BJ (cell line): Measurements from ENCODE around the gene FBXO41. TPM values are rescaled to one million over a fixed set of nuclear protein-coding genes. Genes with fewer than 3 reads are reported as not detected.
A peak's percentile ranks its signal among the peaks of the same experiment; 100 is the strongest.

Experiments used
- CTCF ChIA-PET: fragments of 350-600 bp; formaldehyde crosslinking; extraction: SDS; loops from one replicate; lab custom pipeline; 2021; ENCODE audit warnings: antibody characterized with exemption, inconsistent platforms; lab: Yijun Ruan, JAX
- POLR2A ChIA-PET: fragments of 300-600 bp; sonication (Branson Sonifier 250); formaldehyde crosslinking; extraction: SDS; loops from one replicate; lab custom pipeline; 2021; ENCODE audit warnings: antibody characterized with exemption; lab: Charles Lee
- DNase-seq: peaks from one replicate; pipeline ENCODE4 v3.0.0-alpha.2; 2011; ENCODE audit warnings: low read depth
- H3K27me3 ChIP-seq: 2 replicates; pipeline ENCODE4 v1.6.0; 2011; ENCODE audit warnings: low read length; ENCODE audit not compliant: control insufficient read depth, insufficient read depth
- H3K36me3 ChIP-seq: 2 replicates; pipeline ENCODE4 v1.5.1; 2011; ENCODE audit warnings: low read length; ENCODE audit not compliant: control insufficient read depth, insufficient read depth
- H3K4me3 ChIP-seq: 2 replicates; pipeline ENCODE4 v1.5.1; 2011; ENCODE audit warnings: low read depth, mild to moderate bottlenecking, control low read depth, low read length
- CTCF ChIP-seq: IDR thresholded peaks from 2 replicates; pipeline ENCODE4 v1.5.1; 2011; ENCODE audit warnings: low read depth, mild to moderate bottlenecking, control low read depth, inconsistent platforms, low read length, moderate library complexity; ENCODE audit not compliant: insufficient read depth
- polyA plus RNA-seq: library from polyadenylated mRNA; depleted of rRNA; stranded (reverse); fragments of >200 nt; gene quantifications from 2 replicates; pipeline ENCODE4 v1.2.3, GENCODE V29; 2011

Gene FBXO41
- polyA plus RNA-seq, 1 experiment = 2.4 TPM

GRCh38 chr2:73238976-73239375 lies 45.3 kb downstream of the FBXO41 start:
- no peak for TF ChIP-seq CTCF
- CTCF ChIA-PET = interaction anchor here (0.6 to 1.8 kb wide), 4 partner anchors 21 to 771 kb away, joined by 3 to 8 read pairs (median 5); no protein-coding TSS in a partner anchor
- H3K4me3 ChIP-seq = no peak overlapping the region
- H3K36me3 ChIP-seq = peaks cover 1% of the 10 kb centered on the region; the same call in 1 of the 2 replicates
- POLR2A ChIA-PET = no interaction called here
- H3K27me3 ChIP-seq = no peaks in the 10 kb centered on the region
- DNase-seq = no peak

DNA sequence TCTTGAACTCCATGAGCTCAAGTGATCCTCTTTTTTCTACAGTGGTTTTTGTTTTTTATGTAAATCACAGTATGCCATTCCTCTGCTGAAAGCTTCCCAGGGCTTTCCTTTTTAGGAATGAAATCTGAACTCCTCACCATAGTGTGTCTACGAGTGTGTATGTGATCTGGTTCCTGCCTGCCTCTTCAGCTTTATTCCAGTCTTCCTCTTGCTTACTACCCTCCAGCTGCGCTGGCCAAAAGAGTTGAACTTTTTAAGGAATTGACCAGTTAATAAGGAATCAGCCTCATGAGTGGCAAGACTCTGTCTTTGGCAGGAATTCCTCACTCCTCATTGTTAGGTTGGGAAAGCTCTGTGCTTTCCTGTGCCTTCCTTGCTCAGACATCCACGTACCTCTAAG lies 46.1 kb downstream of the FBXO41 start:
- DNase-seq = no peak
- Histone ChIP-seq H3K4me3 (no peak overlapping the region), H3K27me3 (no peaks in the 10 kb centered on the region), H3K36me3 (peaks cover 1% of the 10 kb centered on the region; the same call in 1 of the 2 replicates)
- ChIA-PET POLR2A (no interaction called here), CTCF (interaction anchor here (1.3 to 1.8 kb wide), 4 partner anchors 22 to 61 kb away, joined by 4 to 8 read pairs (median 5); no protein-coding TSS in a partner anchor)
- no peak for TF ChIP-seq CTCF

DNA sequence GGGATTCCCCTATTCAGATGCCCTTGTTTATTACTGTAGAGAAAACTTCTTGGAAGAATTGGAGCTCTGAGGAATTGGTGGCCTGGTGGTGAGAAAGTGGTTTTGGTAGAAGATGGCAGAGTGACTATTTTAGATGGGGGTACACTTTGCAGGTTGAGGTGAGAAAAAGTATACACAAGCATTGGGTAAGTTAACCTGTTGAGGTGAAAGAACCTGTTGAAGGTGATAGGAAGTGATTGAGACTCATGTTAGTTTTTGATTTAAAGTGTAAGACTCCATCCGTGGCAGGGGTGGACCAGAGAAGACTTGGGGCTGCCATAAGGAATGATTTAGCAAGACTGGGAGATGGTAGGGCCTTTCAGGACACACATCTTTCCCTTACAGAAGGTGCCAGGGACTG lies 47.1 kb downstream of the FBXO41 start:
- Histone ChIP-seq H3K36me3 (peaks cover 1% of the 10 kb centered on the region; the same call in 1 of the 2 replicates), H3K27me3 (no peaks in the 10 kb centered on the region), H3K4me3 (no peak overlapping the region)
- no peak for DNase-seq
- CTCF ChIA-PET = interaction anchor here (0.7 to 1.4 kb wide), 4 partner anchors 10 to 53 kb away, joined by 3 to 4 read pairs (median 4); no protein-coding TSS in a partner anchor
- no peak for TF ChIP-seq CTCF
- POLR2A ChIA-PET = no interaction called here

DNA sequence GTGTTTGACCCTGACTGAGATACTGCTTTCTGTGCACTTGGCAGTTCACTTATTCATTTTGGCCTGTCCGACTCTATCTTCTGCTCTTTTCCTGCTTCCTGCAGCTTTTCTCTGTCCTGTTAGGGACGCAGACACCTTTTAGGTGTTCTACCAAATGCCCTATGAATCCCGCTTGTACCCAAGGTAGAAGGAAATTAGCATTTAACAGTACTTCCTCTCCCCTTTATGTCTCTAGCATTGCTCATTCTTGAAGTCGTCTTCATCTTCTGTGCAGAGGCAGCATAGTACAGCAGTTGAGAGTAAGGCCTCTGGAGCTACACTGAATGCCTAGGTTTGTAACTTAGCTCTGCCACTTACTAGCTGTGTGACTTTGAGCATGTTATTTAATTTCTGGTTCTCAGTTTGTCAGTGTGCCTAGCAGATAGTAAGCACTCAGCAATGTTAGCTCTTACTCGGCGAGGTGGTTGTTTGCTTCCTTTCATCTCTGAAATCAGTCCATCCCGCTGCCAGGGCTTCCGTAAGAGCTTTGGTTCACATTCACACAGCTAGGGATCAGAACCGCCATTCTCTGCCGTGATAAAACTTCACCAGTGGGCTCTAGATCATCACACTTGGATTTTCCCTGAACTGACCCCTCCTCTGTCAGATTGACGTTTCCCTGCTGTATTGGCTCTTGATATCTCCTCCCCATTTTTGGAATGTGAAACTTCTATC lies 48.8 kb downstream of the FBXO41 start:
- CTCF ChIA-PET = interaction anchor here (1.1 to 1.7 kb wide), 2 partner anchors 20 to 25 kb away, joined by 3 read pairs; no protein-coding TSS in a partner anchor
- no peak for DNase-seq
- peaks cover 1% of the 10 kb centered on the region; the same call in 1 of the 2 replicates for H3K36me3 ChIP-seq
- no peaks in the 10 kb centered on the region for H3K27me3 ChIP-seq
- H3K4me3 ChIP-seq = peak overlapping the region; percentile 91
- TF ChIP-seq CTCF = no peak
- POLR2A ChIA-PET = no interaction called here
